Measurements from ENCODE around the gene KAZN. TPM values are rescaled to one million over a fixed set of nuclear protein-coding genes. Genes with fewer than 3 reads are reported as not detected.
A peak's percentile ranks its signal among the peaks of the same experiment; 100 is the strongest.

KAZN gene
- polyA plus RNA-seq, 1 experiment: 3.7 TPM

- POLR2A ChIA-PET: interaction anchor here (0.9 kb wide), 1 partner anchor 191 kb away, joined by 3 read pairs; no protein-coding TSS in a partner anchor
- H3K9me3 ChIP-seq (ENCODE audit: control insufficient read depth, insufficient read depth, low read length): no peaks in the 10 kb centered on the region
- CTCF ChIA-PET: interaction anchor here (0.8 to 1.3 kb wide), 5 partner anchors 59 to 254 kb away, joined by 3 to 5 read pairs (median 4); no protein-coding TSS in a partner anchor
- no peak overlapping the region for H3K27ac ChIP-seq (ENCODE audit: low read depth, low read length)
- no peaks in the 10 kb centered on the region for H3K27me3 ChIP-seq (ENCODE audit: control insufficient read depth, insufficient read depth, low read length)
- TF ChIP-seq CTCF (IDR thresholded peaks at IDR 0.05; ENCODE audit: low read depth, low read length): peak; percentile 66
- peak; percentile 73 for DNase-seq (ENCODE audit: low read depth, low spot score)
- H3K4me3 ChIP-seq (ENCODE audit: low read depth, low read length): no peak overlapping the region
Observed at GRCh38 chr1:15033264-15033663, 434.8 kb downstream of the KAZN start.

GRCh38 chr1:15034656-15035055 lies 436.2 kb downstream of the KAZN start:
- no peak for DNase-seq (ENCODE audit: low read depth, low spot score)
- ChIA-PET POLR2A (no interaction called here), CTCF (interaction anchor here (1.3 kb wide), 1 partner anchor 120 kb away, joined by 3 read pairs; no protein-coding TSS in a partner anchor)
- no peaks in the 10 kb centered on the region for H3K9me3 ChIP-seq (ENCODE audit: control insufficient read depth, insufficient read depth, low read length)
- TF ChIP-seq CTCF (IDR thresholded peaks at IDR 0.05; ENCODE audit: low read depth, low read length): no peak
- no peak overlapping the region for H3K4me3 ChIP-seq (ENCODE audit: low read depth, low read length)
- H3K27ac ChIP-seq (ENCODE audit: low read depth, low read length): no peak overlapping the region
- H3K27me3 ChIP-seq (ENCODE audit: control insufficient read depth, insufficient read depth, low read length): no peaks in the 10 kb centered on the region

- no peaks in the 10 kb centered on the region for H3K27me3 ChIP-seq (ENCODE audit: control insufficient read depth, insufficient read depth, low read length)
- DNase-seq (ENCODE audit: low read depth, low spot score): no peak
- ChIA-PET CTCF (interaction anchor here (1.3 kb wide), 1 partner anchor 120 kb away, joined by 3 read pairs; no protein-coding TSS in a partner anchor), POLR2A (no interaction called here)
- H3K4me3 ChIP-seq (ENCODE audit: low read depth, low read length): no peak overlapping the region
- H3K27ac ChIP-seq (ENCODE audit: low read depth, low read length): no peak overlapping the region
- no peak for TF ChIP-seq CTCF (IDR thresholded peaks at IDR 0.05; ENCODE audit: low read depth, low read length)
- H3K9me3 ChIP-seq (ENCODE audit: control insufficient read depth, insufficient read depth, low read length): no peaks in the 10 kb centered on the region
Observed at GRCh38 chr1:15035236-15035635, 436.8 kb downstream of the KAZN start.

GRCh38 chr1:15036101-15036500 lies 437.6 kb downstream of the KAZN start:
- POLR2A ChIA-PET: no interaction called here
- no peak for DNase-seq (ENCODE audit: low read depth, low spot score)
- CTCF ChIA-PET: interaction anchor here (0.6 to 3.0 kb wide), 2 partner anchors 8 to 52 kb away, joined by 4 to 20 read pairs; no protein-coding TSS in a partner anchor

More at GRCh38 chr1:15036101-15036500, 437.6 kb downstream of the KAZN start:
- no peaks in the 10 kb centered on the region for H3K9me3 ChIP-seq (ENCODE audit: control insufficient read depth, insufficient read depth, low read length)
- no peak overlapping the region for H3K27ac ChIP-seq (ENCODE audit: low read depth, low read length)
- no peak for TF ChIP-seq CTCF (IDR thresholded peaks at IDR 0.05; ENCODE audit: low read depth, low read length)
- no peaks in the 10 kb centered on the region for H3K27me3 ChIP-seq (ENCODE audit: control insufficient read depth, insufficient read depth, low read length)
- H3K4me3 ChIP-seq (ENCODE audit: low read depth, low read length): no peak overlapping the region
